Colonic mucosa (tissue), 4 donors: ENCODE measurements around the gene CNGA4. TPM values are rescaled to one million over a fixed set of nuclear protein-coding genes. Genes with fewer than 3 reads are reported as not detected.
A peak's percentile ranks its signal among the peaks of the same experiment; 100 is the strongest.

Experiments used
- DNase-seq: peaks from one replicate; pipeline ENCODE4 v3.0.0-alpha.2; 2020
- H3K27ac ChIP-seq: fragments of 200-600 bp; one replicate; pipeline ENCODE4 v1.8.0; 2021
- H3K27me3 ChIP-seq: fragments of 200-600 bp; one replicate; pipeline ENCODE4 v1.8.0; 2021
- H3K36me3 ChIP-seq: fragments of 200-600 bp; one replicate; pipeline ENCODE4 v1.8.0; 2021
- H3K4me1 ChIP-seq: fragments of 200-600 bp; one replicate; pipeline ENCODE4 v1.8.0; 2021; ENCODE audit warnings: mild to moderate bottlenecking
- H3K4me3 ChIP-seq: fragments of 200-600 bp; one replicate; pipeline ENCODE4 v1.8.0; 2021
- H3K9ac ChIP-seq, 2 donors: one replicate each; pipeline ENCODE4 v1.7.0; 2013; ENCODE audit warnings: control low read depth in 2 of 2, low read depth in 2 of 2, low read length in 2 of 2
- H3K9me3 ChIP-seq: fragments of 200-600 bp; one replicate; pipeline ENCODE4 v1.8.0; 2021
- CTCF ChIP-seq: fragments of 200-600 bp; IDR thresholded peaks from one replicate; pipeline ENCODE4 v1.8.0; 2022; ENCODE audit warnings: antibody characterized with exemption, mild to moderate bottlenecking
- intact Hi-C: fragments of 100-400 bp; cut with DNase I; formaldehyde crosslinking; loops from one replicate; pipeline ENCODE4 v1.14.1; 2022
- total RNA-seq, 2 donors: library from RNA; stranded (reverse); fragmentation: NEBNext Ultra II Directional in 1 of 2; extraction: Animal tissue kit (Norgen Biotek cat#: 25700) in 1 of 2; gene quantifications; one replicate each; pipeline ENCODE4 v1.2.1, GENCODE V29; 2021
- donor health status: healthy.
- donor health status: DM: no; HTN: no; CAD: no.
- donor health status: DM: no; HTN: no; CAD: no.

Gene CNGA4
- total RNA-seq, 2 donors from 2014 or later, result 0.12 TPM; not detected in 1

GRCh38 chr11:6224421-6224820 lies 14.5 kb upstream of the CNGA4 start:
- Histone ChIP-seq H3K9me3 (no peaks in the 10 kb centered on the region), H3K27me3 (no peaks in the 10 kb centered on the region), H3K9ac (no peak overlapping the region), H3K36me3 (peaks cover 30% of the 10 kb centered on the region), H3K4me3 (no peak overlapping the region), H3K4me1 (peaks cover 15% of the 10 kb centered on the region), H3K27ac (no peak overlapping the region)
- no peak for TF ChIP-seq CTCF
- intact Hi-C loops, result no loop called here
- no peak for DNase-seq

- no peak overlapping the region for H3K9ac ChIP-seq
- peaks cover 30% of the 10 kb centered on the region for H3K36me3 ChIP-seq
- no peaks in the 10 kb centered on the region for H3K9me3 ChIP-seq
- no peak overlapping the region for H3K4me3 ChIP-seq
- DNase-seq, result no peak
- H3K4me1 ChIP-seq, result peaks cover 15% of the 10 kb centered on the region
- intact Hi-C loops, result no loop called here
- no peaks in the 10 kb centered on the region for H3K27me3 ChIP-seq
- no peak overlapping the region for H3K27ac ChIP-seq
- no peak for TF ChIP-seq CTCF
These were observed 13.9 kb upstream of the CNGA4 start for GRCh38 chr11:6225024-6225423.

GRCh38 chr11:6225896-6226295 lies 13.0 kb upstream of the CNGA4 start:
- H3K9me3 ChIP-seq, result no peaks in the 10 kb centered on the region
- no peaks in the 10 kb centered on the region for H3K27me3 ChIP-seq
- H3K4me1 ChIP-seq, result peaks cover 15% of the 10 kb centered on the region
- DNase-seq, result peak; percentile 58
- H3K36me3 ChIP-seq, result peaks cover 30% of the 10 kb centered on the region
- intact Hi-C loops, result no loop called here
- H3K27ac ChIP-seq, result peak overlapping the region; percentile 68
- no peak overlapping the region for H3K4me3 ChIP-seq
- no peak overlapping the region for H3K9ac ChIP-seq
- no peak for TF ChIP-seq CTCF

GRCh38 chr11:6228520-6228919 lies 10.4 kb upstream of the CNGA4 start:
- Histone ChIP-seq H3K9me3 (no peaks in the 10 kb centered on the region), H3K27me3 (no peaks in the 10 kb centered on the region), H3K9ac (peak overlapping the region in 1 of 2 donors; percentile 70), H3K36me3 (peaks cover 10% of the 10 kb centered on the region), H3K27ac (peak overlapping the region; percentile 47), H3K4me1 (peaks cover 19% of the 10 kb centered on the region), H3K4me3 (peak overlapping the region; percentile 29)
- intact Hi-C loops, result no loop called here
- TF ChIP-seq CTCF, result no peak
- no peak for DNase-seq

GRCh38 chr11:6229911-6230310 lies 9.0 kb upstream of the CNGA4 start:
- Histone ChIP-seq H3K4me3 (peak overlapping the region; percentile 29), H3K27me3 (no peaks in the 10 kb centered on the region), H3K4me1 (peaks cover 19% of the 10 kb centered on the region), H3K9ac (peak overlapping the region in 1 of 2 donors; percentile 70), H3K9me3 (no peaks in the 10 kb centered on the region), H3K36me3 (no peaks in the 10 kb centered on the region), H3K27ac (peak overlapping the region; percentile 47)
- DNase-seq, result peak; percentile 86
- TF ChIP-seq CTCF, result no peak
- intact Hi-C loops, result loop anchor here (10.0 kb wide), 1 partner anchor 245 kb away; the partner anchor contains the start of gene TRIM3
